Stomach (tissue), 19 donors: ENCODE measurements around the gene PTPN2. TPM values are rescaled to one million over a fixed set of nuclear protein-coding genes. Genes with fewer than 3 reads are reported as not detected.
A peak's percentile ranks its signal among the peaks of the same experiment; 100 is the strongest.

Experiments used
- DNase-seq, 2 donors: peaks; one replicate each; pipeline versions ENCODE4 v3.0.0 to v3.0.0-alpha.2; 2013 to 2019
- H3K27ac ChIP-seq, 5 donors: fragments of 200-600 bp in 4 of 5; sonication (generic) in 4 of 5; one replicate each; pipeline ENCODE4 v1.5.1; 2013 to 2019; ENCODE audit warnings: mild to moderate bottlenecking in 1 of 5, moderate library complexity in 1 of 5
- H3K27me3 ChIP-seq, 3 donors: fragments of 200-600 bp; sonication (generic); one replicate each; pipeline ENCODE4 v1.5.1; 2017 to 2019; ENCODE audit warnings: mixed run types in 1 of 3
- H3K36me3 ChIP-seq, 4 donors: fragments of 200-600 bp; sonication (generic); 1 replicate in 3 of 4; 2 replicates in 1 of 4; pipeline ENCODE4 v1.5.1; 2016 to 2019
- H3K4me1 ChIP-seq, 4 donors: fragments of 200-600 bp; sonication (generic); one replicate each; pipeline ENCODE4 v1.5.1; 2016 to 2019
- H3K4me3 ChIP-seq, 4 donors: fragments of 200-600 bp; sonication (generic) in 3 of 4; one replicate each; pipeline ENCODE4 v1.5.1; 2016 to 2019; ENCODE audit warnings: mild to moderate bottlenecking in 1 of 4
- H3K9me3 ChIP-seq, 4 donors: fragments of 200-600 bp; sonication (generic); one replicate each; pipeline ENCODE4 v1.5.1; 2016 to 2019
- EP300 ChIP-seq: sonication (generic); formaldehyde crosslinking; IDR thresholded peaks from one replicate; pipeline ENCODE4 v1.6.1; 2017; ENCODE audit warnings: antibody characterized with exemption
- POLR2A ChIP-seq, 4 donors: fragments of 450-650 bp; IDR thresholded peaks; one replicate each; pipeline ENCODE4 v1.6.1; 2016; ENCODE audit warnings: antibody characterized with exemption in 4 of 4, control low read depth in 2 of 4, mild to moderate bottlenecking in 1 of 4, moderate library complexity in 1 of 4
- POLR2AphosphoS5 ChIP-seq, 3 donors: sonication (generic); formaldehyde crosslinking; IDR thresholded peaks; one replicate each; pipeline ENCODE4 v1.6.1; 2016; ENCODE audit warnings: antibody characterized with exemption in 3 of 3
- WGBS, 5 donors: extraction: QIAGEN DNeasy Blood & Tissue Kit in 3 of 5; methylation state at CpG; one replicate each; pipeline versions ENCODE4 v1.1.5 to v1.1.7; 2013 to 2018; 5-methylcytosine and 5-hydroxymethylcytosine counted together
- intact Hi-C: fragments of 100-400 bp; cut with DNase I; formaldehyde crosslinking; loops from one replicate; pipeline ENCODE4 v1.15.1; 2023; ENCODE audit warnings: low total_unique reads
- long read RNA-seq, 10 donors: transcript quantifications; one replicate each; lab custom pipeline, GENCODE V29; 2026
- polyA plus RNA-seq, 3 donors: library from polyadenylated mRNA; stranded (reverse); fragments of 200-250 nt; gene quantifications; one replicate each; pipeline ENCODE4 v1.2.3, GENCODE V29; 2013
- total RNA-seq, 5 donors: library from RNA; depleted of rRNA; stranded (reverse); fragments of >200 nt; gene quantifications; one replicate each; pipeline versions ENCODE4 v1.1.0 to v1.2.3, GENCODE V29; 2014 to 2016
- TF ChIP-seq, protein P1 (sequence below), 7 experiments: fragments of 450-650 bp in 4 of 7; fragments of 200-600 bp in 3 of 7; sonication (generic) in 3 of 7; IDR thresholded peaks; one replicate each; pipeline ENCODE4 v1.5.1; 2016 to 2019; ENCODE audit warnings: antibody characterized with exemption in 7 of 7, control low read depth in 2 of 7, mild to moderate bottlenecking in 1 of 7
- donor health status: healthy with polysubstance abuse.
- donor health status: Bipolar disorder and iron deficiency.
- donor health status: healthy.

Gene PTPN2
- 10 to 100 TPM in 3 of 5 donors, 1 to 10 TPM in 2; 5.8 to 66.7 (median 28.5) TPM for total RNA-seq
- polyA plus RNA-seq = 10 to 100 TPM; 20.2 to 32.4 (median 32.2) TPM
- long read RNA-seq, donor 1, partial matches to known transcripts = 0 of 4 reads
- long read RNA-seq, donor 1, other reads (novel, unspliced or antisense) = 0 of 4 reads
- long read RNA-seq, donor 2, partial matches to known transcripts = 0 of 2 reads
- long read RNA-seq, donor 2, other reads (novel, unspliced or antisense) = 0 of 2 reads
- long read RNA-seq, donor 3, partial matches to known transcripts = 0 of 7 reads
- long read RNA-seq, donor 3, other reads (novel, unspliced or antisense) = 0 of 7 reads
- long read RNA-seq, donor 4, partial matches to known transcripts = 0 of 2 reads
- long read RNA-seq, donor 4, other reads (novel, unspliced or antisense) = 0 of 2 reads
- long read RNA-seq, donor 5, partial matches to known transcripts = 0 of 4 reads
- long read RNA-seq, donor 5, other reads (novel, unspliced or antisense) = 0 of 4 reads
- long read RNA-seq, donor 6, transcript PTPN2-209 (1 exons, 2,264 nt) = major isoform, 7 of 19 reads
- long read RNA-seq, donor 6, partial matches to known transcripts = 5 of 19 reads
- long read RNA-seq, donor 6, other reads (novel, unspliced or antisense) = 0 of 19 reads
- long read RNA-seq, donor 7, transcript PTPN2-202 (10 exons, 1,706 nt) = major isoform, 5 of 9 reads
- long read RNA-seq, donor 7, partial matches to known transcripts = 0 of 9 reads
- long read RNA-seq, donor 7, other reads (novel, unspliced or antisense) = 0 of 9 reads
- long read RNA-seq, donor 8, transcript PTPN2-202 (10 exons, 1,706 nt) = major isoform, 7 of 19 reads
- long read RNA-seq, donor 8, partial matches to known transcripts = 9 of 19 reads
- long read RNA-seq, donor 8, other reads (novel, unspliced or antisense) = 0 of 19 reads
- long read RNA-seq, donor 9, transcript PTPN2-209 (1 exons, 2,264 nt) = major isoform, 5 of 9 reads
- long read RNA-seq, donor 9, partial matches to known transcripts = 0 of 9 reads
- long read RNA-seq, donor 9, other reads (novel, unspliced or antisense) = 0 of 9 reads
- long read RNA-seq, donor 10, partial matches to known transcripts = 0 of 2 reads
- long read RNA-seq, donor 10, other reads (novel, unspliced or antisense) = 0 of 2 reads

- peak; percentile 94 to 98 for DNase-seq
- Histone ChIP-seq H3K27me3 (no peaks in the 10 kb centered on the region), H3K9me3 (no peaks in the 10 kb centered on the region), H3K4me3 (peak within 1 kb of the TSS; percentile 77 to 92 (median 84)), H3K36me3 (no peaks in the 10 kb centered on the region), H3K27ac (peak within 1 kb of the TSS; percentile 97 to 99 (median 99)), H3K4me1 (peaks cover 5 to 55% (median 35%) of the 10 kb centered on the region in 4 donors)
- 0 to 1% (median 0%) methylated on average over 23 to 97 of the region's 97 CpGs for WGBS, 5 donors
- intact Hi-C loops = no loop called here
- TF ChIP-seq POLR2AphosphoS5 (IDR thresholded peaks at IDR 0.05) (peak; percentile 45 to 96 (median 95)), EP300 (no peak), POLR2A (IDR thresholded peaks at IDR 0.05) (peak in 2 of 4 donors; percentile 24 to 77)
- TF ChIP-seq, protein P1, sequence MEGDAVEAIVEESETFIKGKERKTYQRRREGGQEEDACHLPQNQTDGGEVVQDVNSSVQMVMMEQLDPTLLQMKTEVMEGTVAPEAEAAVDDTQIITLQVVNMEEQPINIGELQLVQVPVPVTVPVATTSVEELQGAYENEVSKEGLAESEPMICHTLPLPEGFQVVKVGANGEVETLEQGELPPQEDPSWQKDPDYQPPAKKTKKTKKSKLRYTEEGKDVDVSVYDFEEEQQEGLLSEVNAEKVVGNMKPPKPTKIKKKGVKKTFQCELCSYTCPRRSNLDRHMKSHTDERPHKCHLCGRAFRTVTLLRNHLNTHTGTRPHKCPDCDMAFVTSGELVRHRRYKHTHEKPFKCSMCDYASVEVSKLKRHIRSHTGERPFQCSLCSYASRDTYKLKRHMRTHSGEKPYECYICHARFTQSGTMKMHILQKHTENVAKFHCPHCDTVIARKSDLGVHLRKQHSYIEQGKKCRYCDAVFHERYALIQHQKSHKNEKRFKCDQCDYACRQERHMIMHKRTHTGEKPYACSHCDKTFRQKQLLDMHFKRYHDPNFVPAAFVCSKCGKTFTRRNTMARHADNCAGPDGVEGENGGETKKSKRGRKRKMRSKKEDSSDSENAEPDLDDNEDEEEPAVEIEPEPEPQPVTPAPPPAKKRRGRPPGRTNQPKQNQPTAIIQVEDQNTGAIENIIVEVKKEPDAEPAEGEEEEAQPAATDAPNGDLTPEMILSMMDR (IDR thresholded peaks at IDR 0.05) = no peak
Observed at GRCh38 chr18:12883684-12884405, at the start of gene PTPN2. Gene PTPN2 (minus strand): TSS chr18:12884237. CDS start chr18:12884141, 96 bp downstream.

DNA sequence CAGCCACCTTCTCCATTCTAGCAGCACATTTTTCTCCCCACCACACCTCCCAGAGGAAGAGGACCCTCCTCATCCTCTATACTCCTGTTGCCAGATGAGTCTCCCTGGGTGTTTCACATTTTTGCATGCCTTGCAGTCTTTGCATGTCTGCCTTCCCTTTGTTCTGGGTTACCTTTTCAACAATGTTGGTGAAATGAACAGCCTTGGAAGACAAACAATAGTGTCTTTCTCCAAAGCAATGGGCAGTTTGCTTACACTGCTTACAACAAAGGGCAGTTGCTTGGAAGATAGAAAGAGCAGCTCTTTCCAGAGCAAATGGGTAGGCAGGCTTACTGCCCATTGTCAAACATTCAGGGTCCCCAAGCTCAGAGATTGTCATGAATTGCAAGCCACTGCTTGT, 49.3 kb upstream of the PTPN2 start:
- no peaks in the 10 kb centered on the region for H3K27me3 ChIP-seq
- H3K36me3 ChIP-seq = no peaks in the 10 kb centered on the region
- H3K27ac ChIP-seq = no peak overlapping the region
- no peak for DNase-seq
- TF ChIP-seq, protein P1 (IDR thresholded peaks at IDR 0.05) = no peak
- no peaks in the 10 kb centered on the region for H3K9me3 ChIP-seq
- peaks cover 0 to 7% (median 3%) of the 10 kb centered on the region in 4 donors for H3K4me1 ChIP-seq
- intact Hi-C loops = loop anchor here (5.0 kb wide), 1 partner anchor 201 kb away; no protein-coding TSS in a partner anchor
- H3K4me3 ChIP-seq = no peak overlapping the region

GRCh38 chr18:12930908-12931307, 46.9 kb upstream of the PTPN2 start:
- 60 to 80% (median 74%) methylated on average over 3 of the region's 3 CpGs for WGBS, 5 donors
- peaks cover 0 to 7% (median 3%) of the 10 kb centered on the region in 4 donors for H3K4me1 ChIP-seq
- H3K4me3 ChIP-seq = no peak overlapping the region
- intact Hi-C loops = loop anchor here (5.0 kb wide), 1 partner anchor 199 kb away; no protein-coding TSS in a partner anchor
- H3K9me3 ChIP-seq = no peaks in the 10 kb centered on the region
- H3K27ac ChIP-seq = no peak overlapping the region
- no peaks in the 10 kb centered on the region for H3K36me3 ChIP-seq
- DNase-seq = no peak
- H3K27me3 ChIP-seq = no peaks in the 10 kb centered on the region
- TF ChIP-seq POLR2AphosphoS5 (IDR thresholded peaks at IDR 0.05) = no peak

DNA sequence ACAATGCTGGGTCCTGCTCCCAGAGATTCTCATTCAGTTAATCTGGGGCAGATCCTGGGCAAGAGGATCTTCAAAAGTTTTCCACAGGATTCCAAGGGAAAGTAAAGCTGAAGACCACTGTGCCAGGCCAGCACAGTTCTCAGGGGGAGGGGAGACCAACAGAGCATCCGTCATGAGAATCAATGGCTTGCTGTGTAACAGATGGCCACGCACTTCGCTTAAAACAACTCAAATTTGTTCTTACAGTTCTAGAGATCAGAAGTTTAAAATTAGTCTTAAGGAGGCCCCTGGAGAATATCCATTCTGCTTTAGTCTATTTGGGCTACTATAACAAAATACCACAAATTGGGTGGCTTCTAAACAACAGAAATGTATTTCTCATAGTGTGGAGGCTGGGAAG, 46.3 kb upstream of the PTPN2 start:
- Histone ChIP-seq H3K4me3 (no peak overlapping the region), H3K27me3 (no peaks in the 10 kb centered on the region), H3K36me3 (no peaks in the 10 kb centered on the region), H3K27ac (no peak overlapping the region), H3K9me3 (no peaks in the 10 kb centered on the region), H3K4me1 (peaks cover 0 to 7% (median 3%) of the 10 kb centered on the region in 4 donors)
- TF ChIP-seq EP300 (no peak), POLR2AphosphoS5 (IDR thresholded peaks at IDR 0.05) (no peak), POLR2A (IDR thresholded peaks at IDR 0.05) (no peak)
- TF ChIP-seq, protein P1 (IDR thresholded peaks at IDR 0.05) = no peak
- no peak for DNase-seq
- intact Hi-C loops = loop anchor here (5.0 kb wide), 1 partner anchor 198 kb away; no protein-coding TSS in a partner anchor
- WGBS, 5 donors = 81 to 91% (median 86%) methylated on average over 3 of the region's 3 CpGs
